Activated CD8-positive, alpha-beta T cell treated with anti-CD3 and anti-CD28 coated beads for 36 hours (primary cell): ENCODE data around the gene FAHD1. TPM values are rescaled to one million over a fixed set of nuclear protein-coding genes. Genes with fewer than 3 reads are reported as not detected.

Experiments
- ATAC-seq: fragments of 200-7000 bp; cut with Tn5 transposase; one replicate; pipeline ENCODE4 v1.10.0; 2021; ENCODE audit warnings: mild to moderate bottlenecking, moderate library complexity
- CTCF ChIA-PET: fragments of 350-600 bp; sonication (Branson Sonifier 250); formaldehyde crosslinking; loops from one replicate; lab custom pipeline; 2021; ENCODE audit warnings: antibody characterized with exemption; lab: Charles Lee
- POLR2A ChIA-PET: fragments of 350-600 bp; sonication (Branson Sonifier 250); formaldehyde crosslinking; loops from one replicate; lab custom pipeline; 2021; ENCODE audit warnings: antibody characterized with exemption; lab: Charles Lee
- DNase-seq: peaks from one replicate; pipeline ENCODE4 v3.0.0-alpha.2; 2020
- H3K27ac Mint-ChIP-seq: one replicate; pipeline ENCODE4 v1.8.0; 2021; ENCODE audit warnings: mild to moderate bottlenecking, mixed read lengths
- H3K27me3 Mint-ChIP-seq: one replicate; pipeline ENCODE4 v1.8.0; 2021; ENCODE audit warnings: mixed read lengths
- H3K36me3 Mint-ChIP-seq: one replicate; pipeline ENCODE4 v1.8.0; 2021; ENCODE audit warnings: low read depth, mixed read lengths
- H3K4me1 Mint-ChIP-seq: one replicate; pipeline ENCODE4 v1.8.0; 2021; ENCODE audit warnings: low read depth, mixed read lengths
- H3K4me3 Mint-ChIP-seq: one replicate; pipeline ENCODE4 v1.8.0; 2021; ENCODE audit warnings: mild to moderate bottlenecking, moderate library complexity, mixed read lengths
- H3K9me3 Mint-ChIP-seq: one replicate; pipeline ENCODE4 v1.8.0; 2021; ENCODE audit warnings: mixed read lengths
- intact Hi-C: fragments of 100-400 bp; cut with micrococcal nuclease; formaldehyde crosslinking; loops from one replicate; pipeline ENCODE4 v1.10.0; 2022
- total RNA-seq, 2 experiments: library from RNA; stranded (reverse); gene quantifications; one replicate each; pipeline ENCODE4 v1.2.3, GENCODE V29; 2021
- TF ChIP-seq, protein P1 (sequence below): fragments of 200-600 bp; IDR thresholded peaks from one replicate; pipeline ENCODE4 v1.8.0; 2022; ENCODE audit warnings: antibody characterized with exemption, mild to moderate bottlenecking

FAHD1 gene
- total RNA-seq, 2 experiments from 2014 or later = 14.2 to 17.8 TPM

DNA sequence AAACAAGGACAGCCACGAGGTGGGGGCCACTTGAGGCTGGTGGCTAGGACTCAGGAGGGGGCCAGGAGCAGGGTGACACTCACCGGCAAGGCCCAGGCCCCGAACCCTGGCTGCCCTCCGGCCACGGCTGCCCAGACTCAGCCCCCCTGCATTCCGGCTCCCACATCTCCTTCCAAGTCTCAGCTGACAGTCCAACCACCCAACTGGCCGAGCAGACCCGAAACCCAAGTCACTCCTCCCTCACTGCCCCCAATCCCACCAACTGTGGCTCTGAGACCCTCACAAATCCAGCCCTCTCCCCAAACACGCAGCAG, 9.8 kb upstream of the FAHD1 start:
- no peaks in the 10 kb centered on the region for H3K27me3 Mint-ChIP-seq
- intact Hi-C loops = no loop called here
- DNase-seq (no peak), ATAC-seq (no peak)
- no peaks in the 10 kb centered on the region for H3K9me3 Mint-ChIP-seq
- ChIA-PET CTCF (no interaction called here), POLR2A (no interaction called here)
- peaks cover 17% of the 10 kb centered on the region for H3K36me3 Mint-ChIP-seq
- TF ChIP-seq, protein P1, sequence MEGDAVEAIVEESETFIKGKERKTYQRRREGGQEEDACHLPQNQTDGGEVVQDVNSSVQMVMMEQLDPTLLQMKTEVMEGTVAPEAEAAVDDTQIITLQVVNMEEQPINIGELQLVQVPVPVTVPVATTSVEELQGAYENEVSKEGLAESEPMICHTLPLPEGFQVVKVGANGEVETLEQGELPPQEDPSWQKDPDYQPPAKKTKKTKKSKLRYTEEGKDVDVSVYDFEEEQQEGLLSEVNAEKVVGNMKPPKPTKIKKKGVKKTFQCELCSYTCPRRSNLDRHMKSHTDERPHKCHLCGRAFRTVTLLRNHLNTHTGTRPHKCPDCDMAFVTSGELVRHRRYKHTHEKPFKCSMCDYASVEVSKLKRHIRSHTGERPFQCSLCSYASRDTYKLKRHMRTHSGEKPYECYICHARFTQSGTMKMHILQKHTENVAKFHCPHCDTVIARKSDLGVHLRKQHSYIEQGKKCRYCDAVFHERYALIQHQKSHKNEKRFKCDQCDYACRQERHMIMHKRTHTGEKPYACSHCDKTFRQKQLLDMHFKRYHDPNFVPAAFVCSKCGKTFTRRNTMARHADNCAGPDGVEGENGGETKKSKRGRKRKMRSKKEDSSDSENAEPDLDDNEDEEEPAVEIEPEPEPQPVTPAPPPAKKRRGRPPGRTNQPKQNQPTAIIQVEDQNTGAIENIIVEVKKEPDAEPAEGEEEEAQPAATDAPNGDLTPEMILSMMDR = no peak
- no peak overlapping the region for H3K27ac Mint-ChIP-seq
- no peak overlapping the region for H3K4me3 Mint-ChIP-seq
- peaks cover 13% of the 10 kb centered on the region for H3K4me1 Mint-ChIP-seq

DNA sequence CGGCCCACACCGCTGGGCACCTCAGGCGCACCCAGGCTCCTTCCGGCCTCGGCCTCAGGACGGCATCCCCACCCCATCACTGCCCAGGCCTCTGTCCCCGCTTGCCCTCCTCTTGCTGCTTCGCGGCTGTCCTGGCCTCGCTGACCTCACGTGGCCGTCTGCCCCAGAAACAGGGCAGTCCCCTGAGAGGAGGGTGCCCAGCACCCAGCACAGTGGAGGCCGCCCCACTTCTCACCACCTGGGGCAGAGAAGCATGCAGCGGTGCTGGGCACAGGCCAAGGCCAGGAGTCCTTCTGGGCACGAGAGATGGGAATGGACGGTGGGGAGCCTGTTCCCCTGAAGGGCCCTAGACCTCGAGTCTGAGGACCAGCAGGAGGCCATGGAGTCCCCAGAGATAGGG, 9.3 kb upstream of the FAHD1 start:
- ChIA-PET CTCF (no interaction called here), POLR2A (no interaction called here)
- DNase-seq = no peak
- TF ChIP-seq, protein P1 = no peak
- intact Hi-C loops = no loop called here
- Mint-ChIP-seq H3K36me3 (peaks cover 17% of the 10 kb centered on the region), H3K9me3 (no peaks in the 10 kb centered on the region), H3K27ac (no peak overlapping the region), H3K4me3 (no peak overlapping the region), H3K27me3 (no peaks in the 10 kb centered on the region), H3K4me1 (peaks cover 10% of the 10 kb centered on the region)
- no peak for ATAC-seq

DNA sequence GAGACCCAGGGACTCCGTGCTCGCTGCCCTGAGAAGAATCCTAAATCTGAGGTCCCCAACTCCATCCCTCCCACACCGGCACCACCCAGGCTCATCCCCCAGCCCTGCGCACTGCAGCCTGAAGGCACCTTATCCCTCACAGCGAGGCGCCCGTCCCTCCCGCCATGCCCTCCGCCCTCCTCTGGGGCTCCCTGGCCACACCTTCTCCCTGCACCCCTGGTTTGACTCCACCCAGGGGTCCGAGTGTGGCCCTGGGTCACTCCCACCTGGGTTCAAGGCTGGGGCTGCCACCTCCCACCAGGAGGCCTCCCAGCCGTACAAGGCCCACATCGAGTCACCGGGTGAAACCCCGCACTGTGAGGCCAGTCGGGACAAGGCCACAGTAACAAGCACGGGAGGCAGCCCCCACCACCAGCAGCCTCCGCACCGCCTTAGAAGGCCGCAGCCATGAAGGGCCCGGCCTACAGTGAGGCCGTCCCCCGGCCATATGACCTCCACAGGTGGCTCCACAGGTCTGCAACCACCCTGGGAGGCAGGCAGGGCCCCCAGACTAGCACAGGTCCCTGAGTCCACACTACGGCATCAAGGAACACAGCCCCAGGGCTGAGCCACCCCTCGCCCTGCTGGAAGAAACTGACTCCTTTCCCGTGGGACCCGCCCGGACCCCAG, 8.7 kb upstream of the FAHD1 start:
- Mint-ChIP-seq H3K27me3 (no peaks in the 10 kb centered on the region), H3K36me3 (peaks cover 16% of the 10 kb centered on the region)
- POLR2A ChIA-PET = no interaction called here

DNA sequence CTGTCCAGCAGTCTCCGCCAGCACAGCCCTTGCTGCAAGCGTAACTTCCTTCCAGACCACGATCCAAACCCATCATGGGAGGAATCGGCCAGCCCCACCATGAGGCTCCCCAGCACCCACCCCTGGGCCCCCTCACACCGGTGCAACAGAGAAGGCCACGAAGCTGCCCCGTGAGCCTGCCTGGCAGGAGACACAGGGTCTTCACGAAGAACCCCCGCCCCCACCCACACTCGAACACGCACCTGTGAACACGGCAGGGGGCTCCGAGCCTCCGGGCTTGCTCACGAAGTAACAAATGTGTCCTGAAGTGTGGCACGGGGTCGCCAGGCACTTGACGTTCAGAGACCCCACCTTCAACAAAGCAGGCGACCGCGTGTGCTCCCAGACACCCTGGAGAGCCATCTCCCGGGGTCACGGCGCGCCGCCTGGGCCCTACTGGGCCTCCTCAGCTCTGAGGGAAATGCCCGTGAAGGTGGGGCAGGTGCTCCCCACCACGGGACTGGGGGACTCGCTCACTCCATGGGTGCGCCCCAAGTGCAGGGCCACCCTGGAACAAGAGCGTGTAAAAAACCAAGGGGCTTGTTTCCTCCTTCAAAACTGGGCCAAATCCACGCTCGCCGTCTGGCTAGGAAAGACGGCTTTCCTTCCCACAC, 8.0 kb upstream of the FAHD1 start:
- H3K27ac Mint-ChIP-seq = no peak overlapping the region
- ATAC-seq (no peak), DNase-seq (no peak)
- no peak overlapping the region for H3K4me3 Mint-ChIP-seq
- no peaks in the 10 kb centered on the region for H3K27me3 Mint-ChIP-seq
- TF ChIP-seq, protein P1 = no peak
- H3K36me3 Mint-ChIP-seq = peaks cover 12% of the 10 kb centered on the region
- peaks cover 3% of the 10 kb centered on the region for H3K4me1 Mint-ChIP-seq
- no peaks in the 10 kb centered on the region for H3K9me3 Mint-ChIP-seq
- intact Hi-C loops = no loop called here
- CTCF ChIA-PET = no interaction called here
- POLR2A ChIA-PET = no interaction called here

More for the DNA sequence above, 8.7 kb upstream of the FAHD1 start:
- TF ChIP-seq, protein P1 = no peak
- intact Hi-C loops = no loop called here
- ATAC-seq (no peak), DNase-seq (no peak)
- CTCF ChIA-PET = no interaction called here
- Mint-ChIP-seq H3K4me3 (no peak overlapping the region), H3K9me3 (no peaks in the 10 kb centered on the region), H3K27ac (no peak overlapping the region), H3K4me1 (peaks cover 4% of the 10 kb centered on the region)

DNA sequence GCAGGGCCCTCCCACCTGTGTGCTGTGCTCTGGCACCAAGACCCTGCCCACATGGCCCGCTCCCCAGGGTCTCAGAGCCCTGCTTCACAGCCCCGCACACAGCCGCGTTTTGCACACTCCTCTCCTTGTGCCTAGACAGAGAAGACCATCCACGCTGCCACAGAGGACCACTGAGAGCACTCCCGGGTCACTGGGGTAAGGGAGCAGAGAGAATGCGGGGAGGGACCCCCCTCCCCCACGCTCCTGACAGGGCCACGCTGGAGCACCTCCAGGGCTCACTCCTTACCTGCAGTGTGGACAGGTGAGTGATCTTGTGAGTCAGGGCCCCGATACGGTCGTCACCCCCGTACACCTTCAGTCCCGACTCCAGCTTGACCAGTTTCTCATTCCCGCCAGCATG, 7.4 kb upstream of the FAHD1 start:
- TF ChIP-seq, protein P1 = no peak
- Mint-ChIP-seq H3K4me1 (peaks cover 7% of the 10 kb centered on the region), H3K36me3 (peaks cover 12% of the 10 kb centered on the region), H3K27me3 (no peaks in the 10 kb centered on the region), H3K9me3 (no peaks in the 10 kb centered on the region), H3K27ac (no peak overlapping the region), H3K4me3 (no peak overlapping the region)
- intact Hi-C loops = no loop called here
- ChIA-PET POLR2A (no interaction called here), CTCF (no interaction called here)
- no peak for DNase-seq
- ATAC-seq = no peak
